Bronchus fibroblast of lung (primary cell): Measurements from ENCODE around the gene PLEKHH1. TPM values are rescaled to one million over a fixed set of nuclear protein-coding genes. Genes with fewer than 3 reads are reported as not detected.

Experiments used
- total RNA-seq: library from RNA; depleted of rRNA; stranded (reverse); fragments of >200 nt; gene quantifications from 2 replicates; pipeline ENCODE4 v1.2.3, GENCODE V29; 2015

The PLEKHH1 gene
- total RNA-seq = 0.15 and 0.34 TPM in 2 replicates

DNA sequence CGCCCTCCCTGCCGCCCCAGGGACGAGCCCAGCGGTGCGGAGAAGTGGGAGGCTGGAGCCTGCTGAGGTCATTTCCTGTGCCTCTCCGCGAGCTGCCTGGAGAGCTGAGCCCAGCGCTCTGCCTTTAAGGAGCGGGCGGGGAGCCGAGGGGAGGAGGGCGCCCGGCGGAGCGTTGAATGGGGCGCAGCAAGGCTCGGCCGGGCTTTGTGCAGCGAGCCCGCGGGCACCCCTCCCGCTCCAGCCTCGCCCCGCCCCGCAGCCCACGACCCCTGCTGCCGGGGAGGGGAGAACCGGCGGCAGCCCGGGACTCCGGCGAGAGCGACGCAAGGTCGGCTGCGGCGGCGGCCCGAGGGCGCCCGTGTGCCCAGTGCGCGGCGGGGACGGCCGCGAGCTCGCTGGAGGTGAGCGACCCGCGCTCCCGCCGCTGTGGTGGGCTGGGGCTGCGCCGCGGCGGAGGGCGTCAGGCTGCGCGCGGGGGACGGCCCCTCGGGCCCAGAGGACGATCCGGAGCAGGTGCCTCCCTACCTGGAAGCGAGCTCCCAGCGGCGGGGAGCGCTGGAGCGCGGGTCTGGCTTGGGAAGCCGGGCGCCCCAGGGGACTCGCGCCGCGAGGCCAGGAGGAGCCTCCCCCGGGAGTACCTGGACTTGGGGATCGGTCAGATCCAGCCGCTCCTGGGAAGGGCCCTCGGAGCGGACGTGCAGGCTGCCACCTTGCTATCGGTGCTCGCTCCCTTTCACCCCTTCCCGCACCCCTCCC is at the start of gene PLEKHH1:
Gene PLEKHH1 (plus strand): TSS at position 293 of the 756 bp plus-strand sequence. CDS start 8,578 bp downstream, outside the sequence.

DNA sequence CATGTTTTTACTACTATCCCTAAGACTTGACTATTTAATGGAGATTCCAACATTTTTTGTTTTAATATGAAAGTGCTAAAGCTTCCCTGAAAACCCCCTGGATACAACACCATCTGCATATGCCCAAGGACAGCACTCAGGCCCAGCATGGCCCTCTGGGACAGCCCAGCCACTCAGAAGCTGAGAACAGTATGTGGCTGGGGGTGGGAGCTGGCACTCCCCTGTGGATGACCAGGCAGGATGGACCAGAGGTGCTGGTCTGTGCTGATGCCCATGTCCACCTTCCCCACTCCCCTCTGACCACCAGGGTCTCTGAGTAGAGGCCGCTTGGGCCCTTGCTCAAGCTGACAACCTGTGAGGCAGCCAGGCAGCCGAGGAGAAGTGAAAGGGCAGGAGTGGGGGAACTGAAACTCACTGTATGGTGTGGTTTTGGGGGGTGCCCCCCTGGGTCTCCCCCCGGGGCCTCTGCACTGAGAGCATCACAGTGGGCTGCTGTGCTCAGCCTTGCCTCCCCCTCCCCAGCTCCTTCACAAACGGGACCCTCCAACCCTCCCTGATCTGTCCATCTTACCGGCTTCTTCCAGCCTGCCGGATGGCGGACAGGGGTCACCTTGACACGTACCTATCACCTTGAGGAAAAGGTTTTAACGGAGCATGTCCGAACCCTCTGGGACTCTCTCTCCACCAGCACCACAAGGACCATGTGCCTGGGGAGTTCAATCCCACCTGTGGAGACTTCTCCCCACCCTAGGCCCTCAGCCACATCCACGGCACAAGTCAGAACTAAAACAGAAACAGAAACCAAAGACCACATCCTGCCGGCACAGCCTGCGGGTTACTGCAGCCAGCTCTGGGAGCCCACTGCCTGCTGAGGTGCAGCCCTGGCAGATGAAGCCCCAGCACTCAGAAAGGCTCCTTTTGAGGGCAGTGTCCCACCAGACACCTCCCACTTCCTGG is 44.9 kb upstream of the PLEKHH1 start, which contains the start of gene TMEM229B:
Gene TMEM229B (minus strand): TSS at position 785 of the 957 bp plus-strand sequence. CDS start 14,798 bp downstream, outside the sequence.

DNA sequence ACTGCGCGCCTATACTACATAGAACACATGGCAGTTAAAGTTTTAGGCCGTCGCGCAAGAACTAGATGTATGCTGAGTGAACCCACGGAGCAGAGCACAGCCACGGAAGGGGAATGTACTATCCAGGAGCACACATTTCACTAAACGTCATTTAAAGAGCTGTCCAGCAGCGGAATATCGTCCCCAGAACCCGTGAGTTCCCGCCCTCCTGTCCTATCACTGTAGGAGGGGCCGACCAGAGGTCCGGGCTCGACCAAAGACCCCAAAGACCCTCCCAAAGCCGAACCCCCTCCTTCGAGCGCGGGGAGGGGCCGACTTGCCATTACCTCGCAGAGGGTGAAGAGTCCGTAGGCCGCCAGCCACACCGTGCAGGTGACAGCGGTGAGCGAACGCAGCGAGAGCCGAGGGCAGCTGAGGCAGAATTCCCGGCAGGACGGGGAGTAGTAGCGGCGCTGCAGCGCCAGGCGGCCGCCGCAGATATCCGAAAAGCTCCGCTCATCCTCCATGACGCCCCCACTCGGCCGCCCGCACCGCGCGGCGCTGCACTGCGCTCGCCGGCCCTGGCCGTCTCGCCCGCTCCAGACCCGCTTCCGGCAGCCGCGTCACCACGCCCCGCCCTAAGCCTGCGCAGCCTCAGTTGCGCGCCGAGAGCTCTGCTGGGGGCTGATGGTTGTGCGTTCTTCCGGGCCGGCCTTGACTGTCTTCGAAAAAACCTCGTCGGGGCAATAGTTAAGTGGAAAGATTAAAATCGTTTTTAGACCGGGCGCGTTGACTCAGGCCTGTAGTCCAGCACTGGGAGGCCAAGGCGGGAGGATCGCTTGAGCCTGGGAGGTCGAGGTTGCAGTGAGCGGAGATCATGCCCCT is 66.8 kb downstream of the PLEKHH1 start, which contains the start of gene PIGH:
Gene PIGH (minus strand): TSS at position 571 of the 864 bp plus-strand sequence. CDS start 65 bp downstream, at position 506.

DNA sequence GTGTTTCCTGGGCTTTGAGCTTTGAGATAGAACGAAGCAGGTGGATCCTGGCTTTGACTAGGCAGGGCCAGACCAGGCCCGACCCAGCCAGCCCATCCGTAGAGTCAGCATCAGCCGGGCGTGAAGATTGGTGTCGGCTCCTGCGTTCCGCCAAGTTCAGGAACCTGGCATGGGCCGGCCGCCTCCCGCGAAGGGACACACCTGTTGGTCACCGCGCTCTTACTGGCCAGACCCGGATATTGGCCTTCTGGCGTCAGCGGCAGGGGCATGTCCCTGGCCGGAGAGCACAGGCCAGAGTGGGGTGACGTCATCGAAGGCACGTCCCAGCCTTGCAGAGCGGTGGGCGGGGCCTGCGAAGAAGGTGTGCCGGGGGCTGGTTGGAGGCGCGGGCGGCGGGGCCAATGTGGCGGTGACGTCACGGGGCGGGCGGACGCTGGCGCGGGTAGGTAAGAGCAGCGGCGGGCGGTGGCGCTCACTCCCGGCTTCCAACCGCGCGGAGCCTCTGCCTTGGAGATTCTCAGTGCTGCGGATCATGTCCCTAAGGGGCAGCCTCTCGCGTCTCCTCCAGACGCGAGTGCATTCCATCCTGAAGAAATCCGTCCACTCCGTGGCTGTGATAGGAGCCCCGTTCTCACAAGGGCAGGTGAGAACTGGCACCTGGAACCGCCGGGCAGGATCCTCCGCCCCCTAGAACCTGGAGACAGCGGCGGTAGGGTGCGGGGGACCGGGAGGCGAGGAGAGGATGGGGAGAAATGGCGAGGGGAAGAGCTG is 86.5 kb downstream of the PLEKHH1 start, which contains the start of gene ARG2:
Gene ARG2 (plus strand): TSS at position 475 of the 771 bp plus-strand sequence. CDS start 58 bp downstream, at position 533.

Other genes starting within 250 kb of the PLEKHH1 start
- 76.3 and 93.6 TPM in 2 replicates for gene ATP6V1D, start 173.5 kb upstream of the PLEKHH1 start, total RNA-seq
- gene EIF2S1, start 173.0 kb upstream of the PLEKHH1 start, total RNA-seq = 133 and 140 TPM in 2 replicates
- 4.3 and 5.4 TPM in 2 replicates for gene PLEK2, start 121.1 kb upstream of the PLEKHH1 start, total RNA-seq
- not detected in 2 replicates for gene TMEM229B, start 44.6 kb upstream of the PLEKHH1 start, total RNA-seq
- gene PIGH, start 67.0 kb downstream of the PLEKHH1 start, total RNA-seq = 12.9 and 14.1 TPM in 2 replicates
- 1.2 and 2.4 TPM in 2 replicates for gene ARG2, start 86.6 kb downstream of the PLEKHH1 start, total RNA-seq
- 33.7 and 35.5 TPM in 2 replicates for gene VTI1B, start 141.3 kb downstream of the PLEKHH1 start, total RNA-seq
- gene RDH11, start 162.5 kb downstream of the PLEKHH1 start, total RNA-seq = 99.0 and 101 TPM in 2 replicates
- under 0.01 TPM in 1 of 2 replicates, not detected in the other for gene RDH12, start 168.6 kb downstream of the PLEKHH1 start, total RNA-seq